Mucosa of descending colon (tissue), 3 donors: ENCODE measurements around the gene SORCS2. TPM values are rescaled to one million over a fixed set of nuclear protein-coding genes. Genes with fewer than 3 reads are reported as not detected.

ENCODE experiments used
- ATAC-seq: fragments of 200-7000 bp; cut with Tn5 transposase; one replicate; pipeline ENCODE4 v1.9.1; 2020; ENCODE audit warnings: mild to moderate bottlenecking, moderate library complexity
- DNase-seq, 3 donors: peaks; one replicate each; pipeline ENCODE4 v3.0.0-alpha.2; 2020
- H3K36me3 ChIP-seq: fragments of 200-600 bp; one replicate; pipeline ENCODE4 v1.8.0; 2021; ENCODE audit warnings: low read depth, mild to moderate bottlenecking
- H3K4me1 ChIP-seq: fragments of 200-600 bp; one replicate; pipeline ENCODE4 v1.8.0; 2021; ENCODE audit warnings: low read depth, mild to moderate bottlenecking
- H3K4me3 ChIP-seq: fragments of 200-600 bp; one replicate; pipeline ENCODE4 v1.8.0; 2021; ENCODE audit warnings: mild to moderate bottlenecking
- H3K9me3 ChIP-seq: fragments of 200-600 bp; one replicate; pipeline ENCODE4 v1.8.0; 2021; ENCODE audit warnings: mild to moderate bottlenecking
- CTCF ChIP-seq: fragments of 200-600 bp; IDR thresholded peaks from one replicate; pipeline ENCODE4 v1.8.0; 2022; ENCODE audit warnings: antibody characterized with exemption, mild to moderate bottlenecking
- intact Hi-C, 2 donors: fragments of 100-400 bp; cut with DNase I in 1 of 2; cut with micrococcal nuclease in 1 of 2; formaldehyde crosslinking; loops; one replicate each; pipeline versions ENCODE4 v1.11.0 to v1.11.1; 2022; cut with DNase I, micrococcal nuclease
- total RNA-seq, 3 donors: library from RNA; stranded (reverse); fragmentation: NEBNext Ultra II Directional in 2 of 3; extraction: Animal tissue kit (Norgen Biotek cat#: 25700) in 2 of 3; gene quantifications; one replicate each; pipeline versions ENCODE4 v1.2.1 to v1.2.4, GENCODE V29; 2021 to 2023
- donor health status: DM: no; HTN: no; CAD: no; lungs with moderate emphysema.
- donor health status: DM: no; HTN: no; CAD: no.
- donor health status: DM: no; HTN: yes; CAD: no.

The SORCS2 gene
- total RNA-seq, 3 donors from 2014 or later: 0.20 to 3.1 (median 1.5) TPM

GRCh38 chr4:7719354-7720174, 527.2 kb downstream of the SORCS2 start:
- no peak overlapping the region for H3K4me3 ChIP-seq
- H3K4me1 ChIP-seq: no peaks in the 10 kb centered on the region
- H3K36me3 ChIP-seq: no peaks in the 10 kb centered on the region
- H3K9me3 ChIP-seq: no peaks in the 10 kb centered on the region
- DNase-seq (peak in 2 of 3 donors; percentile 63 to 70), ATAC-seq (peak; percentile 53)
- peak; percentile 71 for TF ChIP-seq CTCF
- intact Hi-C loops: loop anchor here in 1 of 2 donors (10.0 kb wide), 1 partner anchor 525 kb away; the partner anchor contains the start of gene SORCS2

- Histone ChIP-seq H3K9me3 (no peaks in the 10 kb centered on the region), H3K36me3 (no peaks in the 10 kb centered on the region), H3K4me1 (no peaks in the 10 kb centered on the region), H3K4me3 (no peak overlapping the region)
- intact Hi-C loops: no loop called here
- DNase-seq (no peak), ATAC-seq (no peak)
- no peak for TF ChIP-seq CTCF
These were observed 529.7 kb downstream of the SORCS2 start for GRCh38 chr4:7721984-7722551.

- no peak for DNase-seq
- Histone ChIP-seq H3K9me3 (no peaks in the 10 kb centered on the region), H3K4me3 (no peak overlapping the region), H3K36me3 (no peaks in the 10 kb centered on the region), H3K4me1 (no peaks in the 10 kb centered on the region)
- TF ChIP-seq CTCF: no peak
- ATAC-seq: no peak
- intact Hi-C loops: no loop called here
These were observed 530.5 kb downstream of the SORCS2 start for GRCh38 chr4:7722766-7723387.

GRCh38 chr4:7723625-7724024, 531.3 kb downstream of the SORCS2 start:
- intact Hi-C loops: no loop called here
- Histone ChIP-seq H3K36me3 (no peaks in the 10 kb centered on the region), H3K4me1 (no peaks in the 10 kb centered on the region), H3K4me3 (no peak overlapping the region), H3K9me3 (no peaks in the 10 kb centered on the region)
- ATAC-seq (no peak), DNase-seq (no peak)
- no peak for TF ChIP-seq CTCF

- intact Hi-C loops: no loop called here
- H3K9me3 ChIP-seq: no peaks in the 10 kb centered on the region
These were observed 533.6 kb downstream of the SORCS2 start for GRCh38 chr4:7725951-7726350.

More at GRCh38 chr4:7725951-7726350, 533.6 kb downstream of the SORCS2 start:
- no peak for TF ChIP-seq CTCF
- no peak overlapping the region for H3K4me3 ChIP-seq
- no peak for DNase-seq
- no peaks in the 10 kb centered on the region for H3K36me3 ChIP-seq
- ATAC-seq: no peak
- H3K4me1 ChIP-seq: no peaks in the 10 kb centered on the region
